MM.1S (cell line): Measurements from ENCODE around the gene MATN1.
"Not testable (repeated sequence)": the region's sequence is repeated elsewhere in the genome, so short reads cannot be mapped to it uniquely, and the experiment has no call there.

Experiments used
- CTCF ChIP-seq: fragments of 300-600 bp; sonication (generic); IDR thresholded peaks from 2 replicates; pipeline ENCODE4 v1.5.1; 2016; ENCODE audit warnings: antibody characterized with exemption, low read length, mixed read lengths
- EZH2 ChIP-seq: fragments of 300-600 bp; sonication (generic); optimal IDR thresholded peaks from 2 replicates; pipeline ENCODE3; 2017; ENCODE audit warnings: low read depth, mild to moderate bottlenecking, antibody characterized with exemption, low read length, mixed read lengths

- TF ChIP-seq CTCF, EZH2: not testable (repeated sequence)
Observed at GRCh38 chr1:30688516-30688915, 34.9 kb downstream of the MATN1 start.
